BLaER1 treated with 17β-estradiol and CSF1 and Interleukin-3, amounts not matched to agents 10 nM and 100 nM (cell line): ENCODE measurements around the gene ST14.
"Not testable (repeated sequence)": the region's sequence is repeated elsewhere in the genome, so short reads cannot be mapped to it uniquely, and the experiment has no call there.

Source experiments
- H3K27ac ChIP-seq, 11 experiments: shearing (Covaris generic); formaldehyde crosslinking; 2 replicates each; pipeline ENCODE4 v1.8.1; 2022
- H3K27me3 ChIP-seq, 11 experiments: shearing (Covaris generic); formaldehyde crosslinking; 2 replicates each; pipeline ENCODE4 v1.8.1; 2022
- H3K36me3 ChIP-seq, 11 experiments: shearing (Covaris generic); formaldehyde crosslinking; 2 replicates each; pipeline ENCODE4 v1.8.1; 2022
- H3K4me1 ChIP-seq, 10 experiments: shearing (Covaris generic); formaldehyde crosslinking; 2 replicates each; pipeline ENCODE4 v1.8.1; 2022
- H3K4me2 ChIP-seq, 11 experiments: shearing (Covaris generic); formaldehyde crosslinking; 2 replicates each; pipeline ENCODE4 v1.8.1; 2022
- H3K4me3 ChIP-seq, 10 experiments: shearing (Covaris generic); formaldehyde crosslinking; 2 replicates each; pipeline ENCODE4 v1.8.1; 2022
- H3K9ac ChIP-seq, 11 experiments: shearing (Covaris generic); formaldehyde crosslinking; 2 replicates each; pipeline ENCODE4 v1.8.1; 2022
- H3K9me3 ChIP-seq, 11 experiments: shearing (Covaris generic); formaldehyde crosslinking; replicated peaks in 1 of 11; 2 replicates each; pipeline ENCODE4 v1.8.1; 2022
- H4K20me1 ChIP-seq, 11 experiments: shearing (Covaris generic); formaldehyde crosslinking; 2 replicates each; pipeline ENCODE4 v1.8.1; 2022
- Cebpa-rat ChIP-seq, 11 experiments: shearing (Covaris generic); IDR thresholded peaks; 2 replicates each; pipeline ENCODE4 v1.8.1; 2022

ST14 gene

DNA sequence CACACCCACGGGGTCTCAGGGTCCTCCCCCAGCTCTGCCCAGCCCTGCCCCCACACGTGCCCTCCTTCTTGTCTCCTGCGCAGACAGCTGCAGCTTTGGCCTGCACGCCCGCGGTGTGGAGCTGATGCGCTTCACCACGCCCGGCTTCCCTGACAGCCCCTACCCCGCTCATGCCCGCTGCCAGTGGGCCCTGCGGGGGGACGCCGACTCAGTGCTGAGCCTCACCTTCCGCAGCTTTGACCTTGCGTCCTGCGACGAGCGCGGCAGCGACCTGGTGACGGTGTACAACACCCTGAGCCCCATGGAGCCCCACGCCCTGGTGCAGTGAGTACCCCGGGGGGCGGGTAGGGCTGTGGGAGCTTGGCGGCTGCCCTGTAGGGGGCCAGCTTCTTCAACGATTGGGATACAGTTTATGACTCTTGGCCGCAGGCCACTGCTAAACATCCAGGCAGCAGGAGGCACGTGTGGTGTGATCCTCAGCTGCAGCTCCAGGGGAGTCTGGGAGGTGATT is 30.8 kb downstream of the ST14 start:
- H3K27me3 ChIP-seq, result no peaks in the 10 kb centered on the region
- H3K36me3 ChIP-seq, result no peaks in the 10 kb centered on the region
- peak overlapping the region in 3 of 11 experiments; percentile 9 to 68 (median 39); a peak in 3 of 22 replicates for H3K4me2 ChIP-seq
- H3K9ac ChIP-seq, result no peak overlapping the region
- TF ChIP-seq Cebpa-rat (IDR thresholded peaks at IDR 0.05), result no peak
- H3K4me3 ChIP-seq, result no peak overlapping the region
- H3K27ac ChIP-seq, result peak overlapping the region in 3 of 11 experiments; percentile 32 to 53 (median 37); a peak in 4 of 22 replicates
- no peaks in the 10 kb centered on the region for H3K9me3 ChIP-seq
- H4K20me1 ChIP-seq, result no peaks in the 10 kb centered on the region
- H3K4me1 ChIP-seq, result peaks cover 0 to 12% (median 9%) of the 10 kb centered on the region in 10 experiments; a peak in 10 of 20 replicates

DNA sequence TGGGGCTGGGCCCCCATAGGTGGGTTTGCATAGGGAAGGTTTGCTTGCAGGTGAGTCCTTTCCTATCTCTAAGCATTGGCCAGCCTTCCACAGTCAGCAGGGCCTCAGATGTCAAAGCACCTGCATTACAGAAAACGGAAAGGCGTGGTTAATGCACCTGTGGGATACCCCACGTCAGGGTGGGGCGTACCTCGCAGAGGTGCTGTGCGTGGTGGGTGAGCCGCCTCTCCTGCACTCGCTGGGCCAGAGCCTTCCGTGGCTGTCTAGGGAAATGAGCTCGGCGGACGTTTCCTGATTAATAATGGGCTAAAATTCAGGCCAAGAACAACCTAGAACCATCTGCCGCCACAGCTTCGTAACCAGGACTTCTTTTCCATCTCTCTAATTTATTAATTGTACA is 32.3 kb downstream of the ST14 start:
- no peak overlapping the region for H3K9ac ChIP-seq
- H3K4me3 ChIP-seq, result no peak overlapping the region
- H3K4me1 ChIP-seq, result peaks cover 0 to 12% (median 9%) of the 10 kb centered on the region in 10 experiments; a peak in 10 of 20 replicates
- H4K20me1 ChIP-seq, result no peaks in the 10 kb centered on the region
- TF ChIP-seq Cebpa-rat (IDR thresholded peaks at IDR 0.05), result no peak
- H3K36me3 ChIP-seq, result no peaks in the 10 kb centered on the region
- H3K4me2 ChIP-seq, result no peak overlapping the region
- no peaks in the 10 kb centered on the region for H3K27me3 ChIP-seq
- no peak overlapping the region for H3K27ac ChIP-seq
- H3K9me3 ChIP-seq, result no peaks in the 10 kb centered on the region

DNA sequence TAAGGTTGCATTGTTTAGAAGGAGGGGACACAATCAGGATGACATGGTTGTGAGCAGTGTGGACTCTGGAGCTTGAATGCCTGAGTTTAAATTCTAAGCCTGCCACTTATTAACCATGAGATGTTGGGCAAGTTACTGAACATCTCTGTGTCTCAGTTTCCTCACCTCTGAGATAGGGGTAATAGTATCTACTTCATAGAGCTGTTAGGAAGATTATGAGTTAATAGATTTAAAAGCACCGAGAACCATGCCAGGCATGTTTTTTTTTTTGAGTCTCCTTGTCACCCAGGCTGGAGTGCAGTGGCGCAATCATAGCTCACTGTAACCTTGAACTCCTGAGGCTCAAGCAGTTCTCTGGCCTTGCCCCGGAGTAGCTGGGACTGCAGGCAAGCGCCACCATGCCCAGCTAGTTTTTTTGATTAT is 33.3 kb downstream of the ST14 start:
- H3K4me2 ChIP-seq, result no peak overlapping the region
- H3K27ac ChIP-seq, result no peak overlapping the region
- no peaks in the 10 kb centered on the region for H3K9me3 ChIP-seq
- no peaks in the 10 kb centered on the region for H3K27me3 ChIP-seq
- H4K20me1 ChIP-seq, result no peaks in the 10 kb centered on the region
- TF ChIP-seq Cebpa-rat (IDR thresholded peaks at IDR 0.05), result no peak
- peaks cover 0 to 12% (median 9%) of the 10 kb centered on the region in 10 experiments; a peak in 10 of 20 replicates for H3K4me1 ChIP-seq
- no peaks in the 10 kb centered on the region for H3K36me3 ChIP-seq
- no peak overlapping the region for H3K9ac ChIP-seq
- no peak overlapping the region for H3K4me3 ChIP-seq

DNA sequence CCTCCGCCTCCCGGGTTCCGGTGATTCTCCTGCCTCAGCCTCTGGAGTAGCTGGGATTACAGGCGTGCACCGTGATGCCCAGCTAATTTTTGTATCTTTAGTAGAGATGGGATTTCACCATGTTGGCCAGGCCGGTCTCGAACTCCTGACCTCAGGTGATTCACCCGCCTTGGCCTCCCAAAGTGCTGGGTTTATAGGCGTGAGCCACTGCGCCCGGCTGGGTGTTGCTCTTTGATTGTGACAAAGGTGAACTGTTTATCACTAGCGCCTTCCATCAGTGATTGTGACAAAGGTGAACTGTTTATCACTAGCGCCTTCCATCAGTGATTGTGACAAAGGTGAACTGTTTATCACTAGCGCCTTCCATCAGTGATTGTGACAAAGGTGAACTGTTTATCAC is 34.0 kb downstream of the ST14 start:
- H3K27ac ChIP-seq, H3K4me3 ChIP-seq, H4K20me1 ChIP-seq, H3K9ac ChIP-seq, H3K36me3 ChIP-seq, H3K4me2 ChIP-seq, H3K27me3 ChIP-seq, H3K9me3 ChIP-seq: not testable (repeated sequence)
- H3K4me1 ChIP-seq, result peaks cover 0 to 12% (median 9%) of the 10 kb centered on the region in 10 experiments; a peak in 10 of 20 replicates

DNA sequence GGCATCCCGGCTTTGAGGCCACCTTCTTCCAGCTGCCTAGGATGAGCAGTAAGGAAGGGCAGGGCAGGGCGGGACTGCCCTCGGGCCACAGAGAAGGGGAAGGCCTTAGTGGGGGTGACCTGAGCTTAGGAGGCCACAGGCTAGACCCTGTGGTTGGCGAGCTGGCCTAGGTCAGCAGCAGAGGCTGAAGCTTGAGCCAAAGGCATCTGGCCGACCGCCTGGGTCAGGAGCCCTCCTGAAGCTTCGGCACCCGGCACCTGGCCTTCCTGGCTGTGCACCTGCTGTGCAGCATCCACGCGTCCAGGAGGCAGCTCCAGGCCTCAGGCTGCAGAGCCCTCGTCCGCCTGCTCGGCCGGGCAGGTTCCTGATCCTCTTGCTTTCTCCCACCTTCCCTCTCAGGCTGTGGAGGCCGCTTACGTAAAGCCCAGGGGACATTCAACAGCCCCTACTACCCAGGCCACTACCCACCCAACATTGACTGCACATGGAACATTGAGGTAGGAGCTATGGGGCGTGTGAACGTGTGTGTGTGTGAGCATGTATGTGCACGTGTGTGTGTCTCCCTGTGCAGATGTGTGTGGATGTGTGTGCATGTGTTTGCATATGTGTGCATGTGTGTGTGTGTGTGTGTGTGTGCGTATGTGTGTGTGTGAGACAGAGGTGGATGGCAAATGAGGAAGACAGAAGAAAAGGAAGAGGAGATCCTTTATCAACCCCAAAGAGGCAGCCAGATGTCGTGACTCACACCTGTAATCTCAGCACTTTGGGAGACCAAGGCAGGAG is 34.9 kb downstream of the ST14 start:
- Histone ChIP-seq H3K4me1 (peaks cover 0 to 10% (median 3%) of the 10 kb centered on the region in 10 experiments; a peak in 9 of 20 replicates), H3K36me3 (no peaks in the 10 kb centered on the region), H3K4me3 (no peak overlapping the region), H4K20me1 (no peaks in the 10 kb centered on the region), H3K9me3 (no peaks in the 10 kb centered on the region), H3K27me3 (no peaks in the 10 kb centered on the region), H3K27ac (no peak overlapping the region), H3K9ac (no peak overlapping the region), H3K4me2 (no peak overlapping the region)
- TF ChIP-seq Cebpa-rat (IDR thresholded peaks at IDR 0.05), result no peak

DNA sequence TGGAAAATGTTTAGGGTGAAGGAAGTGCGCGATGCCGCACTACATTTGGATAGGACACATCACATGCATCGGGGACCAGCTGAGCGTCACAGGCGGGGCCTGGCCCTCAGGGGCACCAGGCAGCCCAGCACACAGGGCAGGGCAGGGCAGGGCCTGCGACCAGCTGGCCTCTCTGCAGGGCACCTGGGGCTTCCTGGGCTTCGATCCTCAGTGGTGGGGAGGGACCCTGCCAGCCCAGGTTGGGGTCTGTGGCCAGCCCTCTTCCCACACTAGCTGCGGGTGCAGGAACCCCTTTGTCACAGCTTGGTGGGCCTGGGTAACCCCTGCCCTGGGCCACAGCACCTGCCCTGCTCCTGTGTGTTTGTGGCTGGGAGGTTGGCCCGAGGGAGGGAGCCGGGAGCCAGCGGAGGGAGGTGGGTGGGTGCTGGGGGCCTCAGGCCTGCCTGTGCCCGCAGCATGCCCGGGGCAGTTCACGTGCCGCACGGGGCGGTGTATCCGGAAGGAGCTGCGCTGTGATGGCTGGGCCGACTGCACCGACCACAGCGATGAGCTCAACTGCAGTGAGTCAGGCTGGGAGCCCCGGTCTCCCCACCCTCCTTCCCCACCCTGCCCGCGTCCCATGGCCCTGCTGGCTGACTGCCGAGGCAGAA is 37.9 kb downstream of the ST14 start:
- Histone ChIP-seq H3K4me2 (no peak overlapping the region), H3K36me3 (no peaks in the 10 kb centered on the region), H3K9ac (no peak overlapping the region), H3K4me3 (no peak overlapping the region), H3K27me3 (no peaks in the 10 kb centered on the region), H4K20me1 (no peaks in the 10 kb centered on the region), H3K4me1 (peaks cover 6 to 10% (median 8%) of the 10 kb centered on the region in 10 experiments; a peak in 17 of 20 replicates), H3K27ac (no peak overlapping the region), H3K9me3 (0 out of 22 replicates have a peak, but pooled peaks cover 0 to 4% (median 0%) of the 10 kb centered on the region in 11 experiments)
- no peak for TF ChIP-seq Cebpa-rat (IDR thresholded peaks at IDR 0.05)

DNA sequence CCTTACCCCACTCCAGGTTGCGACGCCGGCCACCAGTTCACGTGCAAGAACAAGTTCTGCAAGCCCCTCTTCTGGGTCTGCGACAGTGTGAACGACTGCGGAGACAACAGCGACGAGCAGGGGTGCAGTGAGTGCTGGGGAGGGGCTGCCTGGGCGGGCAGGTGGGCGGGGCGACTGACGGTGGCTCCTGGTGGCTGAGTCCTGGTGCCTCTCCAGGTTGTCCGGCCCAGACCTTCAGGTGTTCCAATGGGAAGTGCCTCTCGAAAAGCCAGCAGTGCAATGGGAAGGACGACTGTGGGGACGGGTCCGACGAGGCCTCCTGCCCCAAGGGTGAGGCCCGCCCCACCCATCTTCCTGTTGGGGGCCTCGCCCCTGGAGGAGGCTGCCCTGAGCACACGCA is 38.7 kb downstream of the ST14 start:
- Histone ChIP-seq H3K4me2 (no peak overlapping the region), H3K27ac (no peak overlapping the region), H3K36me3 (no peaks in the 10 kb centered on the region), H3K4me3 (no peak overlapping the region), H3K4me1 (peaks cover 10 to 18% (median 15%) of the 10 kb centered on the region in 10 experiments; a peak in 17 of 20 replicates), H3K9me3 (0 out of 22 replicates have a peak, but pooled peaks cover 0 to 4% (median 0%) of the 10 kb centered on the region in 11 experiments), H4K20me1 (no peaks in the 10 kb centered on the region), H3K27me3 (no peaks in the 10 kb centered on the region), H3K9ac (no peak overlapping the region)
- no peak for TF ChIP-seq Cebpa-rat (IDR thresholded peaks at IDR 0.05)

DNA sequence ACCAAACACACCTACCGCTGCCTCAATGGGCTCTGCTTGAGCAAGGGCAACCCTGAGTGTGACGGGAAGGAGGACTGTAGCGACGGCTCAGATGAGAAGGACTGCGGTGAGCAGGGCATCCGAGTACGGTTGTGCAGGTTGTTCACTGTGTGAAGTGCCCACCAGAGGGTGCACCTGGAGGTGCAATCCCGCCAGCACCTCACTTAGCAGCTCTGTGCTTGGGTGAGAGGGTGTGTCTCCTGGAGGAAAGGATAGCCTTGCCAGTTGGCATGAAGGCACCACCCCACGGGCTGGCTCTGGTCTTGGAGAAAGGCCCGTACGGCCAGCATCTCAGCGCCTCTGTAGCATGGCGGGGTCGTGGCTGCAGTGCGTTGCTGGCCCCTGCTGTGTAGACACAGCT is 39.4 kb downstream of the ST14 start:
- Histone ChIP-seq H3K9ac (no peak overlapping the region), H3K27me3 (no peaks in the 10 kb centered on the region), H3K36me3 (no peaks in the 10 kb centered on the region), H3K27ac (no peak overlapping the region), H4K20me1 (no peaks in the 10 kb centered on the region), H3K4me1 (peaks cover 10 to 19% (median 17%) of the 10 kb centered on the region in 10 experiments; a peak in 17 of 20 replicates), H3K9me3 (0 out of 22 replicates have a peak, but pooled peaks cover 0 to 4% (median 0%) of the 10 kb centered on the region in 11 experiments), H3K4me3 (no peak overlapping the region), H3K4me2 (no peak overlapping the region)
- no peak for TF ChIP-seq Cebpa-rat (IDR thresholded peaks at IDR 0.05)

DNA sequence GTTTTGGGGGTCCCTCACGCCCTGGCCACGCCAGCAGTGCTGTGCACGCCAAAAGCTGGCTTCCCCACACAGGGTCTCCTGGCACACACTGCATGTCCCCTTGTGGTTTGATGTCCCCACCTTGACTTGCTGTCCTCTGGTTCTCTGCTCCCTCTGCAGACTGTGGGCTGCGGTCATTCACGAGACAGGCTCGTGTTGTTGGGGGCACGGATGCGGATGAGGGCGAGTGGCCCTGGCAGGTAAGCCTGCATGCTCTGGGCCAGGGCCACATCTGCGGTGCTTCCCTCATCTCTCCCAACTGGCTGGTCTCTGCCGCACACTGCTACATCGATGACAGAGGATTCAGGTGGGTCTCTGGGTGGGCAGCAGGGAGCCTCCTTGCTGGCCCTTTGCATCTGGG is 40.2 kb downstream of the ST14 start:
- H3K9ac ChIP-seq, result no peak overlapping the region
- no peak for TF ChIP-seq Cebpa-rat (IDR thresholded peaks at IDR 0.05)
- H3K27ac ChIP-seq, result no peak overlapping the region
- H3K4me3 ChIP-seq, result no peak overlapping the region
- H3K4me1 ChIP-seq, result peaks cover 10 to 19% (median 17%) of the 10 kb centered on the region in 10 experiments; a peak in 17 of 20 replicates
- H3K4me2 ChIP-seq, result no peak overlapping the region
- 0 out of 22 replicates have a peak, but pooled peaks cover 0 to 4% (median 0%) of the 10 kb centered on the region in 11 experiments for H3K9me3 ChIP-seq
- H3K27me3 ChIP-seq, result no peaks in the 10 kb centered on the region
- no peaks in the 10 kb centered on the region for H4K20me1 ChIP-seq
- H3K36me3 ChIP-seq, result no peaks in the 10 kb centered on the region
